ENCODE measurements around the gene ANKRD34A. TPM values are rescaled to one million over a fixed set of nuclear protein-coding genes. Genes with fewer than 3 reads are reported as not detected.

ANKRD34A gene
- total RNA-seq, 3 donors from 2014 or later, result 0.16 to 0.98 (median 0.59) TPM

GRCh38 chr1:145985502-145986439, 21.4 kb upstream of the ANKRD34A start:
- H3K9me3 ChIP-seq, result no peaks in the 10 kb centered on the region
- TF ChIP-seq POLR2AphosphoS5 (IDR thresholded peaks at IDR 0.05), result peak in 2 of 3 donors; percentile 52 to 55
- peak; percentile 21 for TF ChIP-seq POLR2A (IDR thresholded peaks at IDR 0.05)
- no peak for TF ChIP-seq CTCF (IDR thresholded peaks at IDR 0.05)
- peaks cover 12 to 15% of the 10 kb centered on the region in 2 donors for H3K4me1 ChIP-seq
- no peaks in the 10 kb centered on the region for H3K36me3 ChIP-seq
- intact Hi-C loops (cut with DNase I; ENCODE audit: low total_unique reads), result no loop called here
- peak in 1 of 2 donors; percentile 51 for DNase-seq (ENCODE audit: low spot score in 2 of 2)
- H3K27me3 ChIP-seq, result no peaks in the 10 kb centered on the region
- peak overlapping the region; percentile 95 to 97 for H3K27ac ChIP-seq
- H3K4me3 ChIP-seq, result peak overlapping the region in 2 of 3 donors; percentile 32 to 62

DNA sequence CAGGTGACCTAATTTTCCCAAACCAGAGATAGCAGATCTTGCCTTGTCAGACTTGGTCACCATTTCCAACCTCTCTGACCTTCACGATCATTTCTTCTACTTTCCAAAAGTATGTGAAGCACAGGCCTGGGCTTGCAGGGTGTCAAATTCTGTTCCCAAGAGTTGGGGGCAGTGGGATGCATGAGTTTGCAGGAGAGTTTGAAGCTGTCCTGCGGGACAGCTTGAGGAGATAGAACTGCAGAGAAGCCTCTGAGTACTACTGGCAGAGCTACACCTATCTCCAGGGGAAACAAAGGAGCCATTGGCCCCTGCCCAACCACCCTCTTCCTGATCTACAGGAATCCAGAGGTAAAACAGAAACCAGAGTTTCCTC, 20.7 kb upstream of the ANKRD34A start:
- peaks cover 15 to 17% of the 10 kb centered on the region in 2 donors for H3K4me1 ChIP-seq
- peak overlapping the region in 2 of 3 donors; percentile 32 to 62 for H3K4me3 ChIP-seq
- H3K27me3 ChIP-seq, result no peaks in the 10 kb centered on the region
- H3K27ac ChIP-seq, result peak overlapping the region; percentile 95 to 97
- no peak for TF ChIP-seq POLR2A (IDR thresholded peaks at IDR 0.05)
- peak in 1 of 3 donors; percentile 30 for TF ChIP-seq POLR2AphosphoS5 (IDR thresholded peaks at IDR 0.05)
- H3K9me3 ChIP-seq, result no peaks in the 10 kb centered on the region
- H3K36me3 ChIP-seq, result no peaks in the 10 kb centered on the region
- DNase-seq (ENCODE audit: low spot score in 2 of 2), result peak in 1 of 2 donors; percentile 60
- intact Hi-C loops (cut with DNase I; ENCODE audit: low total_unique reads), result no loop called here

DNA sequence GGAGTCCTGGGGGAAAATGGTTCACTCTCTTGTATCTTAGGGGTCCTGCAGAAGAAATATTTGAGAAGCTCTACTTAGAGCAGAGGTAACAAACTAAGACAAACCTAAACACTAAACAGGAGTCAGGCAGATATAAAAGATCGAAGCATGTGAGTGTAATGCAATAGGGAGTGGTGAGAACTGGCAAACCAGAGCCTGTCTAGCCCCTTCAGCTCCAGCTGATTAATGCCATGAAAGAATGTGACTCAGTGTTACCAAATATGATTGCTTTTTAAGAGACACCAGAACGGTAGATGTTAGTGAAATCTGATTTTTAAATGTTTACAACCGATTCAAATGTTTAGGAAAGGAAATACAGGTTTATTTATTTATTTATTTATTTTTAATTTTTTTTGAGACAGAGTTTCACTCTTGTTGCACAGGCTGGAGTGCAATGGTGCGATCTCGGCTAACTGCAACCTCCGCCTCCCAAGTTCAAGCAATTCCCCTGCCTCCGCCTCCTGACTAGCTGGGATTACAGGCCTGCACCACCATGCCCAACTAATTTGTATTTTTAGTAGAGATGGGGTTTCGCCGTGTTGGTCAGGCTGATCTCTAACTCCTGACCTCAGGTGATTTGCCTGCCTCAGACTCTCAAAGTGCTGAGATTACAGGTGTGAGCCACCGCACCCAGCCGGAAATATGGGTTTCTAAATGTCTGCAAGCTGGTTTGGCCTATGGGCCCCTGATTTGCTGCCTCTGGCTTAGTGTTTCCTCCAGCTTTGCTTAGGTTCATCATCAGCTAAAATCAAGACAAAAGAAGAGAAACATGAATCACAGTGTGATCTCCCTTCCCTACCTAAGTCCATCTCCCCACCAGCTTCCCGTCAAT, 19.8 kb upstream of the ANKRD34A start:
- H3K27ac ChIP-seq, result peak overlapping the region; percentile 95 to 97
- TF ChIP-seq POLR2A (IDR thresholded peaks at IDR 0.05), result no peak
- TF ChIP-seq POLR2AphosphoS5 (IDR thresholded peaks at IDR 0.05), result no peak
- TF ChIP-seq CTCF (IDR thresholded peaks at IDR 0.05), result no peak
- H3K4me1 ChIP-seq, result peaks cover 18 to 22% of the 10 kb centered on the region in 2 donors
- DNase-seq (ENCODE audit: low spot score in 2 of 2), result peak in 1 of 2 donors; percentile 30
- intact Hi-C loops (cut with DNase I; ENCODE audit: low total_unique reads), result no loop called here
- H3K4me3 ChIP-seq, result peak overlapping the region in 1 of 3 donors; percentile 62
- H3K36me3 ChIP-seq, result no peaks in the 10 kb centered on the region
- no peaks in the 10 kb centered on the region for H3K9me3 ChIP-seq
- H3K27me3 ChIP-seq, result no peaks in the 10 kb centered on the region

- TF ChIP-seq POLR2AphosphoS5 (IDR thresholded peaks at IDR 0.05) (peak in 1 of 3 donors; percentile 67), CTCF (IDR thresholded peaks at IDR 0.05) (no peak)
- H3K27me3 ChIP-seq, result no peaks in the 10 kb centered on the region
- H3K36me3 ChIP-seq, result no peaks in the 10 kb centered on the region
- H3K9me3 ChIP-seq, result no peaks in the 10 kb centered on the region
- intact Hi-C loops (cut with DNase I; ENCODE audit: low total_unique reads), result no loop called here
- peak in 1 of 2 donors; percentile 55 for DNase-seq (ENCODE audit: low spot score in 2 of 2)
- H3K4me3 ChIP-seq, result peak overlapping the region in 2 of 3 donors; percentile 1 to 8
- H3K4me1 ChIP-seq, result peaks cover 21 to 28% of the 10 kb centered on the region in 2 donors
- peak overlapping the region; percentile 95 to 97 for H3K27ac ChIP-seq
Measured at GRCh38 chr1:145983206-145983675, 18.9 kb upstream of the ANKRD34A start.

DNA sequence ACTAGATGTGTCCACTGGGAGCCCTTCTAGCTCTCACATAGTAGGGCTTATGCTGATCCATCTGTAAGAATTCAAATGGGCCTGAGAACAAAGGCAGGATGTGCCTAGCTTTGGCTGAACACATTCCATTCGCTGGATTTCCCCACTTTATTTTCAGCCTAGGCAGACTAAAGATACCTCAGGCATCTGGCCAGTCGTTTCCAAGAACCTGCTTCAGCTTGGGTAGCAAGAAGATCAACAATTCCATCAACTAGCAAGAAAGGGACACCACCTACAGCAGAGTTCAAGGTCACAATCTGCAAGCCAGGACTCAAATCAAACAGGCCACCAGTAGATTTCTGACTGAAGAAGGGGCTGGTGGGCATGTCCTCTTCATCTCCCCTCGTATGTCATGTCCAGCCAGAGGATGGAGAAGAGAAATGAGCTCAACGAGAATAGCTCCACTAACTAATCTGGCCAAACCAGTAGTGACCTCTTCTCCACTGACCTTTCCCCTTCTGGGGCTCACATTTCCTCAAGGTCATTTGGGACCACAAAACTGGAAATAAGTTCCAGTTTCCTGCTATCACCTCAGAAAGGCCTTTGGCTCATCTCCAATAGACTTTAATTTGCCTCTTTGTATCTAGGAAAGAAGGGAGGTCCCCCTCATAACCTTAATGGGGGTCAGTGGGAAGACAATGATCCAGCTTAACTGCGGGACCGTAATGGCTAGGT, 17.8 kb upstream of the ANKRD34A start:
- intact Hi-C loops (cut with DNase I; ENCODE audit: low total_unique reads), result no loop called here
- Histone ChIP-seq H3K36me3 (no peaks in the 10 kb centered on the region), H3K4me1 (peaks cover 22 to 34% of the 10 kb centered on the region in 2 donors), H3K27me3 (no peaks in the 10 kb centered on the region), H3K4me3 (peak overlapping the region in 1 of 3 donors; percentile 9), H3K9me3 (no peaks in the 10 kb centered on the region), H3K27ac (peak overlapping the region; percentile 95 to 97)
- TF ChIP-seq CTCF (IDR thresholded peaks at IDR 0.05), result no peak
- peak in 1 of 3 donors; percentile 60 for TF ChIP-seq POLR2AphosphoS5 (IDR thresholded peaks at IDR 0.05)
- TF ChIP-seq POLR2A (IDR thresholded peaks at IDR 0.05), result no peak
- peak in 1 of 2 donors; percentile 31 for DNase-seq (ENCODE audit: low spot score in 2 of 2)

All from breast epithelium (tissue), 4 donors.